K562 (cell line): ENCODE results near the gene GUCY1A1.

ENCODE experiments used
- HDAC6 ChIP-seq: IDR thresholded peaks from 2 replicates; pipeline ENCODE4 v1.6.1; 2012; ENCODE audit warnings: low read depth, mild to moderate bottlenecking, control low read depth, inconsistent platforms, low read length, moderate library complexity
- YY1 ChIP-seq, 3 experiments: IDR thresholded peaks; 2 replicates each; pipeline ENCODE4 v1.6.1; 2011; ENCODE audit warnings: low read length in 2 of 3, mild to moderate bottlenecking in 2 of 3, moderate library complexity in 2 of 3, borderline replicate concordance in 1 of 3, control low read depth in 1 of 3, low read depth in 1 of 3; ENCODE audit not compliant: insufficient read depth in 3 of 3, insufficient replicate concordance in 2 of 3, control insufficient read depth in 1 of 3, insufficient read length in 1 of 3; ENCODE audit errors: extremely low read depth in 1 of 3
- ZNF57 ChIP-seq: fragments of 450-650 bp; formaldehyde crosslinking; IDR thresholded peaks from 2 replicates; pipeline ENCODE4 v1.4.0; 2020; ENCODE audit warnings: mild to moderate bottlenecking, moderate library complexity
- TF ChIP-seq, protein P1 (sequence below), 2 experiments: fragments of 450-650 bp in 1 of 2; sonication (generic) in 1 of 2; formaldehyde crosslinking in 1 of 2; IDR thresholded peaks in 1 of 2; conservative IDR thresholded peaks in 1 of 2; 2 replicates each; pipeline versions ENCODE4 v1.6.1 to v1.8.1; 2016 to 2023; ENCODE audit warnings: mild to moderate bottlenecking in 2 of 2, moderate library complexity in 2 of 2, inconsistent platforms in 1 of 2, missing genetic modification reagents in 1 of 2
- TF ChIP-seq, protein P2 (sequence below): sonication (generic); formaldehyde crosslinking; IDR thresholded peaks from 2 replicates; pipeline ENCODE4 v1.8.0; 2022; ENCODE audit warnings: mild to moderate bottlenecking, missing genetic modification reagents, borderline replicate concordance
- TF ChIP-seq, protein P3 (sequence below), 2 experiments: fragments of 450-650 bp; IDR thresholded peaks; 2 replicates each; pipeline ENCODE4 v1.6.1; 2016
- TF ChIP-seq, protein P4 (sequence below), 3 experiments: IDR thresholded peaks in 2 of 3; conservative IDR thresholded peaks in 1 of 3; 2 replicates each; pipeline ENCODE4 v1.5.1; 2011 to 2012; ENCODE audit warnings: low read length in 3 of 3, mild to moderate bottlenecking in 3 of 3, control low read depth in 2 of 3, improper control_type of control experiment in 1 of 3, inconsistent platforms in 1 of 3, low read depth in 1 of 3, mixed read lengths in 1 of 3, moderate library complexity in 1 of 3; ENCODE audit not compliant: insufficient read depth in 2 of 3
- TF ChIP-seq, protein P5 (sequence below): IDR thresholded peaks from 2 replicates; pipeline ENCODE4 v1.6.1; 2016; ENCODE audit warnings: missing genetic modification characterization, missing compliant biosample characterization

DNA sequence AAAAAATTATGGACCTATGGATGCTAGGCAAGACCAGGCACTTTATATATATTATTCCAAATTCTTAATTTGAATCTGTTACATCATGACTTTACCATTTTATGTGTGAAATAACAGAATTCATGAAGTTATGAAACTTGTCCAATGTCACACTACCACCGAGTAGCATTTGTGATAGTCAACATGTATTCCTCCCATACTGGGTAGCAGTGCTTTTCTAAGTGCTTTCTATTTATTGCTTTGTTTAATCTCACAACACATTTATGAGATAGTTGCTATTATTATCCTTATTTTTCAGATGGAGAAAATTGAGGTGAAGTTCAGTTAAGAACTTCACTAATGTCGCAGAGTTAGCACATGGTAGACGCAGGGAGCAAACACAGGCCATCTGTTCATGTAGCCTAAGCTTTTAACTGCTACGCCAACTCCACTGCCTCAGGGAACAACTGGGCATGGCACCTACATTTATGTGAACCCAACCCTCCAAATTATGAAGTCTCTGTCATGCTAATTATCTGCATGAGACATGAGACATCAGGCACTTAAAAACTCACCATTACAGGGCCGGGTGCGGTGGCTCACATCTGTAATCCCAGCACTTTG is 20.8 kb downstream of the GUCY1A1 start:
- TF ChIP-seq, protein P1, sequence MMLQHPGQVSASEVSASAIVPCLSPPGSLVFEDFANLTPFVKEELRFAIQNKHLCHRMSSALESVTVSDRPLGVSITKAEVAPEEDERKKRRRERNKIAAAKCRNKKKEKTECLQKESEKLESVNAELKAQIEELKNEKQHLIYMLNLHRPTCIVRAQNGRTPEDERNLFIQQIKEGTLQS (IDR thresholded peaks at IDR 0.05) = no peak
- TF ChIP-seq, protein P1 (CRISPR knock-in tag; conservative IDR thresholded peaks at IDR 0.05) = no peak
- no peak for TF ChIP-seq HDAC6
- TF ChIP-seq, protein P2, sequence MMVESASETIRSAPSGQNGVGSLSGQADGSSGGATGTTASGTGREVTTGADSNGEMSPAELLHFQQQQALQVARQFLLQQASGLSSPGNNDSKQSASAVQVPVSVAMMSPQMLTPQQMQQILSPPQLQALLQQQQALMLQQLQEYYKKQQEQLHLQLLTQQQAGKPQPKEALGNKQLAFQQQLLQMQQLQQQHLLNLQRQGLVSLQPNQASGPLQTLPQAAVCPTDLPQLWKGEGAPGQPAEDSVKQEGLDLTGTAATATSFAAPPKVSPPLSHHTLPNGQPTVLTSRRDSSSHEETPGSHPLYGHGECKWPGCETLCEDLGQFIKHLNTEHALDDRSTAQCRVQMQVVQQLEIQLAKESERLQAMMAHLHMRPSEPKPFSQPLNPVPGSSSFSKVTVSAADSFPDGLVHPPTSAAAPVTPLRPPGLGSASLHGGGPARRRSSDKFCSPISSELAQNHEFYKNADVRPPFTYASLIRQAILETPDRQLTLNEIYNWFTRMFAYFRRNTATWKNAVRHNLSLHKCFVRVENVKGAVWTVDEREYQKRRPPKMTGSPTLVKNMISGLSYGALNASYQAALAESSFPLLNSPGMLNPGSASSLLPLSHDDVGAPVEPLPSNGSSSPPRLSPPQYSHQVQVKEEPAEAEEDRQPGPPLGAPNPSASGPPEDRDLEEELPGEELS (CRISPR knock-in tag) = no peak
- no peak for TF ChIP-seq YY1 (IDR thresholded peaks at IDR 0.05; ENCODE audit: borderline replicate concordance in 1 of 3, control insufficient read depth in 1 of 3, extremely low read depth in 1 of 3, insufficient read depth in 3 of 3, insufficient read length in 1 of 3, insufficient replicate concordance in 2 of 3, low read depth in 1 of 3, low read length in 2 of 3)
- TF ChIP-seq, protein P3, sequence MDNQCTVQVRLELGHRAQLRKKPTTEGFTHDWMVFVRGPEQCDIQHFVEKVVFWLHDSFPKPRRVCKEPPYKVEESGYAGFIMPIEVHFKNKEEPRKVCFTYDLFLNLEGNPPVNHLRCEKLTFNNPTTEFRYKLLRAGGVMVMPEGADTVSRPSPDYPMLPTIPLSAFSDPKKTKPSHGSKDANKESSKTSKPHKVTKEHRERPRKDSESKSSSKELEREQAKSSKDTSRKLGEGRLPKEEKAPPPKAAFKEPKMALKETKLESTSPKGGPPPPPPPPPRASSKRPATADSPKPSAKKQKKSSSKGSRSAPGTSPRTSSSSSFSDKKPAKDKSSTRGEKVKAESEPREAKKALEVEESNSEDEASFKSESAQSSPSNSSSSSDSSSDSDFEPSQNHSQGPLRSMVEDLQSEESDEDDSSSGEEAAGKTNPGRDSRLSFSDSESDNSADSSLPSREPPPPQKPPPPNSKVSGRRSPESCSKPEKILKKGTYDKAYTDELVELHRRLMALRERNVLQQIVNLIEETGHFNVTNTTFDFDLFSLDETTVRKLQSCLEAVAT (IDR thresholded peaks at IDR 0.05) = no peak
- TF ChIP-seq, protein P4, sequence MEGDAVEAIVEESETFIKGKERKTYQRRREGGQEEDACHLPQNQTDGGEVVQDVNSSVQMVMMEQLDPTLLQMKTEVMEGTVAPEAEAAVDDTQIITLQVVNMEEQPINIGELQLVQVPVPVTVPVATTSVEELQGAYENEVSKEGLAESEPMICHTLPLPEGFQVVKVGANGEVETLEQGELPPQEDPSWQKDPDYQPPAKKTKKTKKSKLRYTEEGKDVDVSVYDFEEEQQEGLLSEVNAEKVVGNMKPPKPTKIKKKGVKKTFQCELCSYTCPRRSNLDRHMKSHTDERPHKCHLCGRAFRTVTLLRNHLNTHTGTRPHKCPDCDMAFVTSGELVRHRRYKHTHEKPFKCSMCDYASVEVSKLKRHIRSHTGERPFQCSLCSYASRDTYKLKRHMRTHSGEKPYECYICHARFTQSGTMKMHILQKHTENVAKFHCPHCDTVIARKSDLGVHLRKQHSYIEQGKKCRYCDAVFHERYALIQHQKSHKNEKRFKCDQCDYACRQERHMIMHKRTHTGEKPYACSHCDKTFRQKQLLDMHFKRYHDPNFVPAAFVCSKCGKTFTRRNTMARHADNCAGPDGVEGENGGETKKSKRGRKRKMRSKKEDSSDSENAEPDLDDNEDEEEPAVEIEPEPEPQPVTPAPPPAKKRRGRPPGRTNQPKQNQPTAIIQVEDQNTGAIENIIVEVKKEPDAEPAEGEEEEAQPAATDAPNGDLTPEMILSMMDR (IDR thresholded peaks at IDR 0.05 in 2 of 3, conservative IDR thresholded peaks at IDR 0.05 in 1 of 3; ENCODE audit: insufficient read depth in 2 of 3, low read depth in 1 of 3, low read length in 3 of 3) = no peak
- TF ChIP-seq, protein P5, sequence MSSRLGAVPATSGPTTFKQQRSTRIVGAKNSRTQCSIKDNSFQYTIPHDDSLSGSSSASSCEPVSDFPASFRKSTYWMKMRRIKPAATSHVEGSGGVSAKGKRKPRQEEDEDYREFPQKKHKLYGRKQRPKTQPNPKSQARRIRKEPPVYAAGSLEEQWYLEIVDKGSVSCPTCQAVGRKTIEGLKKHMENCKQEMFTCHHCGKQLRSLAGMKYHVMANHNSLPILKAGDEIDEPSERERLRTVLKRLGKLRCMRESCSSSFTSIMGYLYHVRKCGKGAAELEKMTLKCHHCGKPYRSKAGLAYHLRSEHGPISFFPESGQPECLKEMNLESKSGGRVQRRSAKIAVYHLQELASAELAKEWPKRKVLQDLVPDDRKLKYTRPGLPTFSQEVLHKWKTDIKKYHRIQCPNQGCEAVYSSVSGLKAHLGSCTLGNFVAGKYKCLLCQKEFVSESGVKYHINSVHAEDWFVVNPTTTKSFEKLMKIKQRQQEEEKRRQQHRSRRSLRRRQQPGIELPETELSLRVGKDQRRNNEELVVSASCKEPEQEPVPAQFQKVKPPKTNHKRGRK (tag) = no peak
- TF ChIP-seq ZNF57 = no peak
